HG02610 (cell line): Measurements from ENCODE around the gene MAP3K5.

Source experiments
- ATAC-seq: cut with Tn5 transposase; IDR thresholded peaks from one replicate; pipeline ENCODE4 v1.9.1; 2021; ENCODE audit warnings: mild to moderate bottlenecking, moderate library complexity; ENCODE audit not compliant: unreplicated experiment

Gene MAP3K5

DNA sequence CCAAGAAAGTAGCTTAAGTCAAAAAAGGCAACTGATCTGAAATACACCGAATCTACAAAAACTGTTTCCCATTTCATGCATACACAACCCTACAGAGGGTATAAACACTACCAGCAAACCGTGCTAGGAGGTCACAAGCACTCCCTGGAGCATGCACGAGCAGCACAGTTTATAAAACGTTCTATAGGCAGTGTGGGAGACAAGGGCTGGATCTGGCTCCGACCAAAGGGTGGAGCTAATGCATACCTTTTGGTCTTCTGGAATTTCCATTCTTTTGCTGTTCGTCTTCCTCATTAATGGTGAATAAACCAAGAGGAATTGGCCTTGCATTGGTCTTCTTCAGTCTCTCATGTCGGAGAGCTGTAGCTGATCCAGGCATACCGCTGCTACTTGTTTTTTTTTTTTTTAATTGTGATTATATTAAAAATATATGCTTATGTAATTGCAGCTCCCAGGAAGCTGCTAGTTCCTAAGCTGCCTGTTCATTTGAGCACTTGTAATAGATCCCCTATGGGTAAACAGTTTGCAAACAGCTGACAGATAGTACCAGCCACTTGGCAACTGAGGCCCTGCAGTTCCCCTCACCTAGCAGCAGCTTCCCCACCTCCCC is 266.6 kb downstream of the MAP3K5 start:
- no peak for ATAC-seq

GRCh38 chr6:136524936-136525413 is 267.3 kb downstream of the MAP3K5 start:
- no peak for ATAC-seq

- no peak for ATAC-seq
These were observed 267.8 kb downstream of the MAP3K5 start for GRCh38 chr6:136524339-136524935.

GRCh38 chr6:136523196-136523595 is 269.1 kb downstream of the MAP3K5 start:
- no peak for ATAC-seq

- ATAC-seq: no peak
These were observed 269.6 kb downstream of the MAP3K5 start for GRCh38 chr6:136522636-136523035.

GRCh38 chr6:136521911-136522310 is 270.4 kb downstream of the MAP3K5 start:
- no peak for ATAC-seq

GRCh38 chr6:136521427-136521826 is 270.9 kb downstream of the MAP3K5 start:
- no peak for ATAC-seq

DNA sequence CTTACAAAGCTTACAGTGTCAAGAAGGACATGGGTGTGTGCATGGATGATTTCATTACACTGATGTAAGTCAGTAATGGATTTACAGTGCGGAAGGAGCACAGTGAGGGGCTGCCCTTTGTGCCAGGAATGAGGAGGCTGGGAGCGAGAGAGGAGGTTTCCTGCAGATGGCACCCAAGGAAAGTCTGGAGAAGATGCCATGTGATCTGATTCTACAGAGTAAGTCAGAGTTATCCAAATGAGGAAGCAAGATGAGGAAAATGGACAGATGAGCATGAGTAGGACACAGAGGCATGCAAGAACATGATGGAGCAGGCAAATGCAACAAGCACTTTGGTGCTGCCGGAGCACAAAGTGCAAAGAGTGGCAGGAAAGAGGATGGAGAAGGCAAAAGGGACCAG is 271.8 kb downstream of the MAP3K5 start:
- no peak for ATAC-seq

DNA sequence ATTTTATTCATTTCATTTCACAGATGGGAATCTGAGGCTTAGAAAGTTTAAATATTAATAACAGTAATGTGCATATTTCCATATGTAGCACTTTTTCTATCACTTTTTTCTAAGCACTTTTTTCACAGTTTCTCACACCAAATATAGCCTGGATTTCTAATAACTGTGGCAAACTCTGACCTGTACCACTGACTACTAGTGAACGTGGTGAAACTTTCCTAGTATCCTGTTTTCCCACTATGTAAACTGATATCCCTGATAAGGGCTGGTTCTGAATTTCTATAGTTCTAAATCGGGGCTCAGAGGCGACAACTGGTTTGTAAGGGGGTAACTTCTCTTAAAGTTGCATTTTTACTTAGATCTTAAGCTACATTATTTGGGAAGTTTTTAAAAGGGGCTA is 274.7 kb downstream of the MAP3K5 start:
- no peak for ATAC-seq

DNA sequence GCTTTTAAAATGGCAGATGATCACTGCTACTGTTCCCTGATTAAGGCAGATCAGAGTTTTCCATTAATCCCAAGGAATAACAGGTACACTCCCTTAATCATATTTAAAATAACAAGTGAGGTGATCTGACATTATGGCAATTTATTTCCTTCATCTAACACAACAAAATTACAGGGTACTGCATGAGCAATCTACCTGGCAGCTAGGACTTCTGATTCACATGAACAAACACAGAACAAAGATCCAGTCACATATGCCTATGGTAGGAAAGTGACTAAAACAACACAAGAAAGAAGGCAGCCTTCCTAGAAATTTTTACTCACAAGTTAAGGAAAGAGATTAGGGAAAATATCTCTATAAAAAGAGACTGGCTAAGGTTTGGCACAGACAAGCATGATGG is 275.3 kb downstream of the MAP3K5 start:
- no peak for ATAC-seq

- no peak for ATAC-seq
These were observed 277.7 kb downstream of the MAP3K5 start for GRCh38 chr6:136514591-136514990.

- no peak for ATAC-seq
These were observed 280.4 kb downstream of the MAP3K5 start for GRCh38 chr6:136511926-136512325.

DNA sequence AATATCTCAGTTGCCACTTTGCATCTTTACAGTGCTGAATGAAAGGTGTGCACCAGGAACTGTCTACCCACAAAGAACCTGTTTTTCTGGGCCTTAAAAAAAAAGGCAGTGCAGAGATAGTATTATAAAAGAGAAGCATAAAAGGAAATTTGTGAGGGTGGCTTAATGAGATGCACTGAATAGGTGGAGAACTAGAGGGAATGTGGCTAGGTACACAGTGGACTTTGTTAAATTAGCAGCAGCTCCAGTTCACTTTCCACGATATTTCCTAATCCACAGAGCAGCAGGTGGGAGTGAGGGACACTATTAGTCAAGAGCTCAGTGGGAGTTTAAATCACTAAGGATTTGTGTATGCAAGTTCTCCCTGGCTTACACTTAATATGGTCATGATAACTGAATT is 280.9 kb downstream of the MAP3K5 start:
- ATAC-seq: no peak

DNA sequence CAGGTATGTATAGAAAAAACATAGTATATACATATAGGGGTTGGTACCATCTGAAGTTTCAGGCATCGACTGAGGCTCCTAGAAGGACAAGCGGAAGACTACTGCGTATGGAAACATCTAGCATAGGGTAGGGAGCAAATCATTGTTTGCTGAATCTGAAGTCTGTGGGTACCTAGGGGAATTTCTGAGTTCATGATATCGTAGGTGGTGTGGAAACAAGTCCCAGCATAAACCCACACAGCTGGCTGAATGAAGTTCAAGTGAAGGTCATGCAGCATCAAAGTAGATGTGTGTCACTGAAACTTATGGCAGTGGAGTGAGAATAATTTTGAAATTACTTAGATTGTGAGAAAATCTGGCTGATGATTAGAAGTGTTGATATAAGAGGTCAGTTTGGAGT is 281.5 kb downstream of the MAP3K5 start:
- peak; percentile 61 for ATAC-seq

DNA sequence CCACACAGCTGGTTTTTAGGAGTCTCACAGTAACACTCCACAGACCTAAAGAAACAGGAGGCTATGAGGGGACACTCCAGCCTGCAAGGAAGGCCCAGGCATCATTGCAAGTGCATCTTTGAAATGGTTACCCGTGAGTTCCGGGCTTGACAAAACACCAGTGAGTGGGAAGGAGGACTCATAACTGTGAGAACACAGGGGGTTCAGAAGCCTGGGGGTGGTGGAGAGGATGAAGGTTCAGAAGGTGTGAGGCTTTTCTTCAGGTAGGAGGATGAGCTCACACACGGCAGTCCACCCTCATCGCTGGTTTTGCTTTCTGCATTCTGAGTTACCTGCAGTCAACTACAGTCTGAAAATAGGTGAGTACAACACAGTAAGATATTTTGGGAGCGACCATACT is 282.0 kb downstream of the MAP3K5 start:
- no peak for ATAC-seq

- ATAC-seq: no peak
These were observed 283.4 kb downstream of the MAP3K5 start for GRCh38 chr6:136508725-136509392.
